Stimulated activated memory B cell treated with anti-CD40 and anti-IgM and Interleukin-4, amounts not matched to agents 10 μg/mL and 1 μg/mL and 100 μg/mL, for 72 hours (primary cell): Measurements from ENCODE around the gene PLXDC2.
"Not testable (repeated sequence)": the region's sequence is repeated elsewhere in the genome, so short reads cannot be mapped to it uniquely, and the experiment has no call there.

Experiments
- ATAC-seq: fragments of 150-1000 bp; cut with Tn5 transposase; 2 replicates; pipeline ENCODE4 v1.10.0; 2021
- H3K27ac Mint-ChIP-seq: one replicate; pipeline ENCODE4 v1.8.0; 2022; ENCODE audit warnings: mild to moderate bottlenecking, mixed read lengths
- H3K27me3 Mint-ChIP-seq: one replicate; pipeline ENCODE4 v1.8.0; 2022; ENCODE audit warnings: mixed read lengths
- H3K36me3 Mint-ChIP-seq: one replicate; pipeline ENCODE4 v1.8.0; 2022; ENCODE audit warnings: mixed read lengths
- H3K4me1 Mint-ChIP-seq: one replicate; pipeline ENCODE4 v1.8.0; 2022; ENCODE audit warnings: mixed read lengths
- H3K4me3 Mint-ChIP-seq: one replicate; pipeline ENCODE4 v1.8.0; 2022; ENCODE audit warnings: mild to moderate bottlenecking, moderate library complexity, mixed read lengths
- H3K9me3 Mint-ChIP-seq: one replicate; pipeline ENCODE4 v1.8.0; 2022; ENCODE audit warnings: mixed read lengths

PLXDC2 gene

DNA sequence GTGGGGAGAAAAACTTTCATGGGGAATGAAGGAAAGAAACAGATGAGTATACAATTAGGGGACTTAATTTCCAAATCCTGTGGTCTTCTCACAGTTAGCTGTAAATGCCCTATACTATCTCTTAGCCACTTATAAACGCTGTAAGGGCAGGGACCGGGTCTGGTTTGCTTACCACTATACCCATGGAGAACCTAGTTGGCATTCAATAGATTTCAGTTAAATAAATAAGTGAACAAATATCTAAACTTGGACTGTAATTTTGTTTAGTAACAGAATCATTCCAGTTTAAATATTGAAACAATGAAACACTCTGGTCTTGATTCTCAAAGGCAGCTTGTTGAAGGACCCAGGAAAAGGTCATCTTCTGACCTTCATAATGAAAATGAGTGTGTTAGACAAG lies 158.3 kb downstream of the PLXDC2 start:
- no peaks in the 10 kb centered on the region for H3K36me3 Mint-ChIP-seq
- no peak overlapping the region for H3K4me3 Mint-ChIP-seq
- H3K27ac Mint-ChIP-seq = no peak overlapping the region
- no peaks in the 10 kb centered on the region for H3K4me1 Mint-ChIP-seq
- peaks cover 5% of the 10 kb centered on the region for H3K9me3 Mint-ChIP-seq
- ATAC-seq = no peak
- no peaks in the 10 kb centered on the region for H3K27me3 Mint-ChIP-seq

DNA sequence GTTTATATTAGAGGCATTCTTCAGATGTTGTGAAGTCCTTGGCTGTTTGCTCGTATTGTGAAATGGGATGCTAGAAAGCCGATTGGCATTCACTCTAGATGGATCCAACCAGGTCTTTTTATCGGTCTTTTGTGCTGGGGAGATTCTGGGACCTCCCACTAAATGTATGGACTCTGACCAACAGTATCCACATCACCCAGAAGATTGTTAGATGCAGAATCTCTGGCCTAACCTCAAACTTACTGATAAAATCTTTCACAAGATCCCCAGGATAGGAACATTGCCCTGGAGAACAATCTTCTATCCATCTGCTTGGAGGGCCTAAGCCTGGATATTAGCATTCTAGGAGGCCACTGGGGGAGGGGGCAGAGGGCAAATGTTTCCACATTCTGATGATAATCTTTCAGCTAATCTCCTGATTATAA lies 160.9 kb downstream of the PLXDC2 start:
- Mint-ChIP-seq H3K4me1 (no peaks in the 10 kb centered on the region), H3K36me3 (no peaks in the 10 kb centered on the region), H3K27ac (no peak overlapping the region), H3K27me3 (no peaks in the 10 kb centered on the region), H3K9me3 (peaks cover 3% of the 10 kb centered on the region), H3K4me3 (no peak overlapping the region)
- no peak for ATAC-seq

DNA sequence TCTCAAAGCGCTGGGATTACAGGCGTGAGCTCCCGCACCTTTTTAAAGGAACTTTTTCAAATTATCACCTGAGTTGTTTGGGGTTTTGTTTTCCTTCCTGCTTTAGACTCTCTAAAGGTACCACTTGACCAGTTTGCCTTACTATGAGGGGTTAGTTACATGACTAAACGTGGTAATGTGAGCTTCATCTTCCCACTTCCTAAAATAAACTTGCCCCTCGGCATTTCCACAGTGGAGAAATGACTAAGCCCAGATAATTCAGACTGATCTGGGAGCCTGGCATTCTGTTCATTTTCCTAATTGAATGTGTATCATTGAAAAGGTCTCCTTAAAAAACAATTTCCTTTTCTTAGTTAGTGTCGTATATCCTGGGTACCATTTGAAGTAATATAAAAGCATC lies 163.4 kb downstream of the PLXDC2 start:
- no peak overlapping the region for H3K27ac Mint-ChIP-seq
- no peaks in the 10 kb centered on the region for H3K36me3 Mint-ChIP-seq
- peaks cover 3% of the 10 kb centered on the region for H3K9me3 Mint-ChIP-seq
- no peak overlapping the region for H3K4me3 Mint-ChIP-seq
- H3K27me3 Mint-ChIP-seq = no peaks in the 10 kb centered on the region
- ATAC-seq = no peak
- H3K4me1 Mint-ChIP-seq = no peaks in the 10 kb centered on the region

DNA sequence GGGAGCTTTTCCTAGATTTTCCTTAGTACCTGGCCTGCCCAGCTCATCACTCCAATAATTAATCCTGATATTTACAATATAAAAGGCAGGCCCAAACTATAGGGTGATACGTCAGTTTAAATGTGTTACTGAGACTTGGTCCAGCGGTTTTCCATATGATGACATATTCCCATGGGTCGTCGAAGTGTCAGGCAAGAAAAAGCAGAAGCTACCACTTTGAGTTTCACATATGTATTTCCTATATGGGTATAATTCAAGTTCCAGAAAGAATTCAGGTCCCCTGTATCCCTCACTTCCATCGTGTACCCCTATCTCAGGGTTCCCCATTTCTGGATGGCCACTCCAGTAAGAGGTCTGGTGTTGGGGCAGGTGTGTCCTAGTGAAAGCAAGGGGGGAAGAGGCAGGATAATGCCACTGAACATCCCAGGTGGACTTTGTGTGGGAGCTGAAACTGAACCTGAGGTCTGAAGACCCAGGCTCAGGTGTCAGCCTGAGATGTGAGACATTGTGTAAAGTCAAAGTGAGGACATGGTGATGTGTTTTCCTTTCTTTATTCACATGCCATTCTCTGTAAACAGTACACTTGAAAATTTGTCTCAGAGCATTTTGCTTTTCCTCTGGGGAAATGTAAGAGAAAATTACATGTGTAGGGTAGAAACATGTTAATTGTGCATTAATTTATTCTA lies 167.8 kb downstream of the PLXDC2 start:
- Mint-ChIP-seq H3K27me3 (no peaks in the 10 kb centered on the region), H3K4me1 (no peaks in the 10 kb centered on the region), H3K27ac (no peak overlapping the region), H3K4me3 (no peak overlapping the region), H3K9me3 (no peaks in the 10 kb centered on the region), H3K36me3 (no peaks in the 10 kb centered on the region)
- peak; percentile 16 for ATAC-seq

DNA sequence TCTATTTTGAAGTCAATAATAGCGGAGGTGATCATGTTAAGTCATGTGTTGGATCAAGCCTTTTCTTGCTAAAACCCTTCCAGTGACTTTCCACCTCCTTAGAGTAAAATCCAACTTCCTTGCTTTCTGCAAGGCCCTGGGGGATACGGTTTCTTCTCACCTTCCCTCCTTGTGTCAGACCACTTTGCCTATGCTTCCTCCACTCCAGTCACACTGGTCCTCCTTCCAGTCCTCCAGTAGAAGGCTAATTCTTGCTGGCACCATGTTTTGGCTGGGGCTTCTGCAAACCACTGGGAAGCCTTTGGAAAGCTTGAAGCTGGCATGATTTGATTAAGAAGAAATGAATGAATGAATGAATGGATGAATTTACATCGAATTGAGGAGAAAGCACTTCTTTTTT lies 169.5 kb downstream of the PLXDC2 start:
- H3K4me3 Mint-ChIP-seq = no peak overlapping the region
- ATAC-seq = no peak
- H3K36me3 Mint-ChIP-seq = no peaks in the 10 kb centered on the region
- H3K27me3 Mint-ChIP-seq = no peaks in the 10 kb centered on the region
- no peaks in the 10 kb centered on the region for H3K9me3 Mint-ChIP-seq
- H3K27ac Mint-ChIP-seq = no peak overlapping the region
- no peaks in the 10 kb centered on the region for H3K4me1 Mint-ChIP-seq

DNA sequence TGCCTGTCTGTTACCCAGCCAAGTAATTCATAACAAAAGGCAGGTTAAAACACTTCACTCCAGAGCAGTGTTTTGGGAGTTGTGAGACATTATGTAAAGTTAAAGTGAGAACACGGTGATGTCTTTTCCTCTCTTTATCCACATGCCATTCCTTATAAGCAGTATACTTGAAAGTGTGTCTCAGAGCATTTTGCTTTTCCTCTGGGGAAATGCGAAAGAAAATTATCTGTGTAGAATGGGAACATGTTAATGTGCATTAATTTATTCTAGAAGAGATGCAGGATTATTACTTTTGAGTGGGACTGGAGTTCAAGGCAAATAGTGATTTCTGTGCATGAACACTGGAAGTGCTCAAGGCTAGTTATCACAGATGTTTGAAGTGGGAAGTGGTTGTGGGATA lies 170.4 kb downstream of the PLXDC2 start:
- H3K27ac Mint-ChIP-seq = no peak overlapping the region

DNA sequence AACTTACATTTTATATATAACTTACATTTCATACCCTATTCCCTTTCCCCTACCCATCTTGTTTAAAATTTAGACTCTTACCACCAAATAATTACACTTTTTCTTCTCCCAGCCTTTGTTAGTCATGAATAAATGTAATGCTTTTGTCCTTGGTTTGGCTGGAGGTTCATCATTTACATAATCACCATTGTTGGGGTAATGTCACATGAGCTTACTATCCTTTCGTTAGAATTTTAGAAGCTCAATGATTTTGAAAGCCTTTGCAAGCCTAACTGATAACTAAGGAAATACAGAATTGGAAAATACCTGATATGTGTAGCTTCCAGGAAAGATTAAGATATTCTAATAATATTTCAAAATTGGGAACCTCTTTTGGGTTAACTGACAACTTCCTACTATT lies 171.7 kb downstream of the PLXDC2 start:
- H3K9me3 Mint-ChIP-seq = no peaks in the 10 kb centered on the region
- no peaks in the 10 kb centered on the region for H3K27me3 Mint-ChIP-seq
- no peaks in the 10 kb centered on the region for H3K36me3 Mint-ChIP-seq
- H3K27ac Mint-ChIP-seq = no peak overlapping the region
- no peak for ATAC-seq
- no peak overlapping the region for H3K4me3 Mint-ChIP-seq
- H3K4me1 Mint-ChIP-seq = no peaks in the 10 kb centered on the region

More for the DNA sequence above, 170.4 kb downstream of the PLXDC2 start:
- Mint-ChIP-seq H3K9me3 (no peaks in the 10 kb centered on the region), H3K4me3 (no peak overlapping the region), H3K27me3 (no peaks in the 10 kb centered on the region), H3K4me1 (no peaks in the 10 kb centered on the region), H3K36me3 (no peaks in the 10 kb centered on the region)
- ATAC-seq = no peak

DNA sequence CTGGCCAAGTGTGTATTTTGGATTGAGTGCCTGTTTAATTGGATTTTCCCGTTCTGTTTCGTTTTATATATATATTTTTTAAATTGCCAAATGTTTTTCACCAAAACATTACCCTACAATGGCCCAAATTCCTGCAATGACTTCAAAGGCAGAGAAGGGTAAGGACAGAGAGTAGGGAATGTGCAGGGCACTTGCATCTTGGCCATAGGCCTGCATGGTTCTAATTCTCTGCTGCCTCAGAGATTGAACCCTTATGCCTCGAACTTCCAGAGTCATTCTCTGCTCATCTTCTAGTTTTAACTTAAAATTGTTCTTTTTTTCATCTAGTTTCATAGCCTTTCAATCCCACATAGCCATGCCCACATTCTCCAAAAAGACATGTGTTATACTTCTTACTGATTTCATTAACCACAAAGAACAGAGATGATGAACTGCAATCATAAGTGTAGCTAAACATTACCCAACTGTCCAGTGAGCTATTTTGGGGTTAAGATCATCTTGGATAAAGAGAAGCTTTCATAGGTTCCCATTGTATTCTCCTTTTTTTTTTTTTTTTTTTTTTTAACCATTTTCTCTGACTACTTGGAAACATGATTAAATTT lies 177.6 kb downstream of the PLXDC2 start:
- Mint-ChIP-seq H3K4me1 (no peaks in the 10 kb centered on the region), H3K4me3 (no peak overlapping the region), H3K27me3 (no peaks in the 10 kb centered on the region), H3K27ac (no peak overlapping the region), H3K36me3 (no peaks in the 10 kb centered on the region), H3K9me3 (peaks cover 3% of the 10 kb centered on the region)
- ATAC-seq = no peak

DNA sequence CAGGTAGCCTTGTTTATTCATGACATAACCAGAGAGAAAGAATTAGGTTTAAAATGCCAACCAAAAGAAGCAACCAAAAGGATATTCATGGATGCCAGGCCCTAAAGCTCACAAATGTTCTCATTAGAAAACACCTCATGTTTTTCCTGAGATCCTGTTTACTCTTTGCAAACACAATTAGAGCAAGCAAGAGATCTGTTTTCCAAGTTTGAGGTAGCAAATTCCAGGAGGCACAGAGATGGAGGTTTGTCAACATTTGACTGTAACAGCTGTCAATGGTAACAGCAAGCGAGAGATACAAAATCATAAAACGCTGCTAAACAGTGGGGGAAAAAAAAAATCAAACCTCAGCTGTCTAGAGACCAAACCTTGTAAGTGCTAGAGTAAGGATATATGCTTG lies 182.2 kb downstream of the PLXDC2 start:
- Mint-ChIP-seq H3K4me1 (peaks cover 1% of the 10 kb centered on the region), H3K4me3 (no peak overlapping the region), H3K9me3 (peaks cover 7% of the 10 kb centered on the region), H3K27me3 (no peaks in the 10 kb centered on the region), H3K36me3 (no peaks in the 10 kb centered on the region), H3K27ac (no peak overlapping the region)
- ATAC-seq = no peak

DNA sequence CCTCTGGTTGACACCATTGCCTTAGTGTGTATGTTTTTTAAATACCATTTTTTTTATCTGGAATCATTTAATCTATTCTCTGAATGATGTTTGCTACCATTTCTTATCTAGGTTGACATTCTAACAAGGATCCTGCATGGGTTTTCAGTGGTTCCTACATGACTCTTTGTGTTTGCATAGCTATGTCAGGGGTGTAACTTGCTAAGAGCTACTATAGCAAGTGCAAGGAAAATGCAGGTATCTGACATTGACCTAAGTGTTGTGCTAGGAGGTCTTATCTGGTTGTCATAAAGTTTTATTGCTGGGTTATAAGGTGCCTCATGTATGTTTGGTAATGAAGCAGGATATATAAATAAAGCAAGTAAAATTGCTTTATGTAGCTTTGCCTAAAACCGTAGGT lies 183.2 kb downstream of the PLXDC2 start:
- Mint-ChIP-seq H3K9me3 (peaks cover 7% of the 10 kb centered on the region), H3K4me3 (no peak overlapping the region), H3K36me3 (no peaks in the 10 kb centered on the region), H3K27ac (no peak overlapping the region), H3K27me3 (no peaks in the 10 kb centered on the region), H3K4me1 (peaks cover 7% of the 10 kb centered on the region)
- ATAC-seq = no peak

DNA sequence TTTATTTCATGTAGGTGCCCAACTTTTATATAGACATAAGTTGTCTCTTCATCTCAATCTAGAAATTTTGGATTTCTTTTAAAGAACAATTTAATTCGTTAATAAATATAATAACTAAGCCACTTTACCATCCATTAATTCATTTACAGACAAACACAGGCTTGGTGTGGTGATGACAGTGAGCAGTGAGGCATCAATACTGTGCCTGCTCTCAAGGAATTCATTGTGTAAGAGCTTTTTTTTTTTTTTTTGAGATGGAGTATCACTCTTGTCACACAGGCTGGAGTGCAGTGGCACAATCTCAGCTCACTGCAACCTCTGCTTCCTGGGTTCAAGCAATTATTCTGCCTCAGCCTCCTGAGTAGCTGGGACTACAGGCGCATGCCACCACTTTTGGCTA lies 185.8 kb downstream of the PLXDC2 start:
- H3K36me3 Mint-ChIP-seq, H3K27me3 Mint-ChIP-seq, H3K4me3 Mint-ChIP-seq, ATAC-seq, H3K27ac Mint-ChIP-seq, H3K9me3 Mint-ChIP-seq, H3K4me1 Mint-ChIP-seq: not testable (repeated sequence)

DNA sequence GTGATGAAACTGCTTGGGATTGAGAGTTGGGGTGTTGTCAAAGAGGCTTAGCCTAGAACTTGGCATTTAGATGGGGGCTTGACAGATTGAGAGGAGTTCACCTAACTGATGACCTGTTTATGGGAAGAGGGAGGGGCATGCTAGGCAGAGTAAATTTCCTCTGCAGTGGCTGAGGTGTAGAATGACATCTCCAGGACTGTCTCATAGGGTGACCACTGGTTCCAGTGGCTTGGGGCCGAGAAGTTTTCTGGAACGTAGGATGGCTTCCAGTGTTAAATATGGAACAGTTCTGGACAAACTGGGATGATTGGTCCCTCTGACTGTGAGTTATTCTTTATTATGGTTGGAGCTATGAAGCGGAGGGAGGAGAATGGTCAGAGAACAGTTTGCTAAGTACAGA lies 186.4 kb downstream of the PLXDC2 start:
- Mint-ChIP-seq H3K36me3 (no peaks in the 10 kb centered on the region), H3K4me3 (no peak overlapping the region), H3K27ac (no peak overlapping the region), H3K27me3 (no peaks in the 10 kb centered on the region), H3K4me1 (peaks cover 7% of the 10 kb centered on the region), H3K9me3 (peaks cover 3% of the 10 kb centered on the region)
- ATAC-seq = no peak

DNA sequence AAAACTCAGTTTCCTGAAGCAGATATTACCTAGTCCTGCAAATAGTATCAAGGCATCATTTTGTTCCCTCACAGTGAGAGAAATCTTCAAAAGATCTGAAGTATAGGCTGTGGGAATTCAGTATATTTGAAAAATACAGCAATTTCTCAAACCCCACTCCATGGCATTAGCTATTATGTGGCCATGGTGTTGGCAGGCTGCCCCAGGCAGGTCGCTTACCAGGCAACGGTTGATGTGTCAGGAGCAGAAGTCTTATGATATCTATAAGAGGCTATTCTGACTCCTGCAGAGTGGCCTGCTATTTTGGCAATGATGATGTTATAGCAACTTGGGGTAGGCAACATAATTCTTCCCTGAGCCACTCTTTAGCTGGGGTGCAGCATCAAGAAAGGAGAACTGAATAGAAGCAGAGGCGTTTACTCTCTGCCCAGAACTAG lies 187.9 kb downstream of the PLXDC2 start:
- no peak overlapping the region for H3K4me3 Mint-ChIP-seq
- no peaks in the 10 kb centered on the region for H3K36me3 Mint-ChIP-seq
- peaks cover 7% of the 10 kb centered on the region for H3K4me1 Mint-ChIP-seq

DNA sequence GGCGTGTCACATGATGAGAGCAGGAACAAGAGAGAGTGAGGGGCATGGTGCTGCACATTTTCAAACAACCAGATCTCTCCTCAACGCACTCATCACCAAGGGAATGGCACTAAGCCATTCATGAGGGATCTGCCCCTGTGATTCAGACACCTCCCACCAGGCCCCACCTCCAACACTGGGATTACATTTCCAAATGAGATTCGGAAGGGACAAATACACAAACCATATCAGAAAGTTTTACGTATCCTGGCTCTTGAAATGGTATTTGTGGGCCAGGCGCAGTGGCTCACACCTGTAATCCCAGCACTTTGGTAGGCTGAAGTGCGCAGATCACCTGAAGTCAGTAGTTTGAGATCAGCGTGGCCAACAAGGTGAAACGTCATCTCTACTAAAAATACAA lies 189.4 kb downstream of the PLXDC2 start:
- Mint-ChIP-seq H3K4me3 (no peak overlapping the region), H3K27me3 (no peaks in the 10 kb centered on the region), H3K27ac (peak overlapping the region; percentile 45), H3K4me1 (peaks cover 7% of the 10 kb centered on the region), H3K9me3 (peaks cover 3% of the 10 kb centered on the region), H3K36me3 (no peaks in the 10 kb centered on the region)
- no peak for ATAC-seq

More for the DNA sequence above, 187.9 kb downstream of the PLXDC2 start:
- peak; percentile 53 for ATAC-seq
- no peaks in the 10 kb centered on the region for H3K27me3 Mint-ChIP-seq
- H3K9me3 Mint-ChIP-seq = peaks cover 3% of the 10 kb centered on the region
- H3K27ac Mint-ChIP-seq = peak overlapping the region; percentile 45

DNA sequence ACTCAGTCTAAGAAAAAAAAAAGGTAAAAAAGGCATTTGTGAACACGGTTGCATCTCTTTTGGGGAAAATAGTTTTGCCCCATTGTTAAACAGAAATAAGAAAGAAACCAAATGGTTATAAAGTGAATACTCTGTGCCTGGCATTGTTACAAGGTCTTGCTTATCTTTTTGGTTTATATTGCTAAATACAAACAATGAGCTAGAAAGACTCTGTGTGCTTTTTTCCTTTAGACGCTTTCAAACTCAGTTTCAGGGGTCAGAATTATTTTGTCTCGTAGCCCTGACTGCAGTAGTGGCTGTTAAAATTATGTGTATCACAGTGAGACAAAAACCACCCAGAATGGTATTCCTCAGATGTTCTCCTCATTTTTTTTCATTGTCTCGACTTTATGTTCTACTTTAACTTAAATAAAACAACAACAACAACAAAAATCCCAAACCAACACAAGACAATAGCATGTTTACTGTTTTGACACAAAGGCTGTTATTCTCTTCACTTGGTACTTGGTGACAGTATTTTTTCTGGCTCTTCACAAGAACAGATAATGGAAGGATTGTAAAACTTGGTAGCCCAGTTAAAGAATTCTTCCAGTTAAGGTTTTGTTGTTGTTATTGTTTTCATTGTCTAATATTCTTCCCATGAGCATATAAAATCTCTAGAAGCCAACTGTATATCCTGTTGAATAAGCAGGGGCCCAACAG lies 190.1 kb downstream of the PLXDC2 start:
- H3K4me1 Mint-ChIP-seq = peaks cover 7% of the 10 kb centered on the region
- H3K9me3 Mint-ChIP-seq = peaks cover 3% of the 10 kb centered on the region
- no peak for ATAC-seq
- H3K27ac Mint-ChIP-seq = peak overlapping the region; percentile 9
- no peak overlapping the region for H3K4me3 Mint-ChIP-seq
- H3K36me3 Mint-ChIP-seq = no peaks in the 10 kb centered on the region
- H3K27me3 Mint-ChIP-seq = no peaks in the 10 kb centered on the region

DNA sequence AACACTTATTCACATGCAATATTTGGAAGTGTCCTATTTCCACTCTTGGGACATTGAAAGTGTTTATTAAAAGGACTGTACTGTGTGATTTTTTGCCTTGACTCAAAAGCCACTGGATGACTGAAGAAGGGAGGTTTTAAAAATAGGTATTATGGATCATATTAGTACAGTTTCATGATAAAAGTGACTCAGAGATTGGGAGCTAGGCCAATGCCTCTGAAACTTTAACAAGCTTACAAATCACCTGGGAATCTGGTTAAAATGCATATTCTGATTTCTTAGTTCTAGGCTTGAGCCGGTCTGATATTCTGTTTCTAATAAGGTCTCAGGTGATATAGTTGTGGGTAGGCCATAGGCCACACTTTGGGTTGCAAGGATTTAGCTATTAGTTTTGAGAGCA lies 191.2 kb downstream of the PLXDC2 start:
- Mint-ChIP-seq H3K4me3 (no peak overlapping the region), H3K27ac (no peak overlapping the region), H3K36me3 (no peaks in the 10 kb centered on the region), H3K4me1 (peaks cover 7% of the 10 kb centered on the region), H3K27me3 (no peaks in the 10 kb centered on the region), H3K9me3 (peaks cover 2% of the 10 kb centered on the region)
- no peak for ATAC-seq
